ENCODE measurements around the gene FXN.

The FXN gene

DNA sequence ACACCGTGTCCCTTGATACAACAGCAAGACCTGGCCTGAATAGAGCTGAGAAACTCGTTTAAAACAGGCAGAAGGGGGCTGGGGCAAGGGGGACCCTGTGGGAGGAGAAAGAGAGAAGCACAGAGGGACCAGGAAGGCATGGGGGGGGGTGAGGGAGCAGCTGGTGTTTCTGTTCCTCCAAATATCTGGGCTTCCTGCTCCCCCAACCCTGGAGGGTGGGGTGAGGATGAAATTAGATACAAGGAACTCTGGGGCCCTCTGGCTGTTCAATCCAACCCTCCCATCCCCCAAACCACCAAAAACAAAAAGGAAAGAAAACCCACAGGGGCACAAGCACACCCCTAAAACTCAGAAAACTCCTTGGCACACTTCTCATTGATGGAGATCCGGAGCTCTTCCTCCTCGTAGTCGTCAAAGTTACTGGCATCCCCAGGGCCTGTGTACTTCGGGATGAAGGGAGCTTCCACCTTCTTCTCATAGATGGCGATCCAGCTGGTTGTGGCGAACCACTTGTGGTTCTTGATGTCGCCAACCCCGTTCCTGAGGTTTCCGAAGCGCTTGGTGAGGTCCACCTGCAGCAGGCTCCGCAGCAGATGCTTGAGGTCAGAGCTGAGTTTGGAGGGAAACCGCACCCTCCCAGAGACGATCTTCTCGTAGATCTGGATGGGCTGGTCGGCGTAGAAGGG lies 22.7 kb upstream of the FXN start:
- Histone ChIP-seq H3K79me2 (ENCODE audit: low read length) (no peaks in the 10 kb centered on the region), H3F3A (ENCODE audit: insufficient read depth, low read length) (no peaks in the 10 kb centered on the region), H3K9me2 (replicated peaks; ENCODE audit: insufficient read depth, low read length) (no peaks in the 10 kb centered on the region), H3K27me3 (replicated peaks; ENCODE audit: insufficient read depth, low read length) (no peaks in the 10 kb centered on the region), H3K36me3 (replicated peaks; ENCODE audit: insufficient read depth, low read length) (no peaks in the 10 kb centered on the region), H4K20me1 (ENCODE audit: insufficient read depth, low read length) (no peaks in the 10 kb centered on the region), H3K4me1 (ENCODE audit: low read length) (no peaks in the 10 kb centered on the region), H3K9me3 (replicated peaks; ENCODE audit: insufficient read depth, low read length) (no peaks in the 10 kb centered on the region), H3K27ac (ENCODE audit: low read length) (no peak overlapping the region), H2AFZ (ENCODE audit: low read length) (no peak overlapping the region), H3K4me2 (ENCODE audit: low read depth, low read length) (no peak overlapping the region), H3K4me3 (ENCODE audit: low read length) (no peak overlapping the region), H3K9ac (ENCODE audit: low read length) (no peak overlapping the region)
- TF ChIP-seq, protein P1, sequence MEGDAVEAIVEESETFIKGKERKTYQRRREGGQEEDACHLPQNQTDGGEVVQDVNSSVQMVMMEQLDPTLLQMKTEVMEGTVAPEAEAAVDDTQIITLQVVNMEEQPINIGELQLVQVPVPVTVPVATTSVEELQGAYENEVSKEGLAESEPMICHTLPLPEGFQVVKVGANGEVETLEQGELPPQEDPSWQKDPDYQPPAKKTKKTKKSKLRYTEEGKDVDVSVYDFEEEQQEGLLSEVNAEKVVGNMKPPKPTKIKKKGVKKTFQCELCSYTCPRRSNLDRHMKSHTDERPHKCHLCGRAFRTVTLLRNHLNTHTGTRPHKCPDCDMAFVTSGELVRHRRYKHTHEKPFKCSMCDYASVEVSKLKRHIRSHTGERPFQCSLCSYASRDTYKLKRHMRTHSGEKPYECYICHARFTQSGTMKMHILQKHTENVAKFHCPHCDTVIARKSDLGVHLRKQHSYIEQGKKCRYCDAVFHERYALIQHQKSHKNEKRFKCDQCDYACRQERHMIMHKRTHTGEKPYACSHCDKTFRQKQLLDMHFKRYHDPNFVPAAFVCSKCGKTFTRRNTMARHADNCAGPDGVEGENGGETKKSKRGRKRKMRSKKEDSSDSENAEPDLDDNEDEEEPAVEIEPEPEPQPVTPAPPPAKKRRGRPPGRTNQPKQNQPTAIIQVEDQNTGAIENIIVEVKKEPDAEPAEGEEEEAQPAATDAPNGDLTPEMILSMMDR (IDR thresholded peaks at IDR 0.05; ENCODE audit: low read length), result no peak
- TF ChIP-seq EZH2phosphoT487 (IDR thresholded peaks at IDR 0.05; ENCODE audit: low read length) (no peak), EZH2 (optimal IDR thresholded peaks at IDR 0.05; ENCODE audit: low read depth, low read length) (no peak)
- no peak for DNase-seq

DNA sequence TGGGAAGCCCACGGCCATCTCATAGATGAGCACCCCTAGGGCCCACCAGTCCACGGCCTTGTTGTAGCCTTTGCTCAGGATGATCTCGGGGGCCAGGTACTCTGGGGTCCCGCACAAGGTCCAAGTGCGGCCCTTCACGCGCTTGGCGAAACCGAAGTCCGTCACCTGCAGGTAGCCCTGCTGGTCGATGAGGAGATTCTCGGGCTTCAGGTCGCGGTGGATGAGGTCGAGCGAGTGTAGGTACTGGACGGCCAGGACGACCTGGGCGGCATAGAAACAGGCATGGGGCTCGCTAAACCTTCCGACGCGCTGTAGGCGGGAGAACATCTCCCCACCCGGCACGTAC lies 22.2 kb upstream of the FXN start:
- DNase-seq, result no peak
- Histone ChIP-seq H3K9me2 (replicated peaks; ENCODE audit: insufficient read depth, low read length) (no peaks in the 10 kb centered on the region), H3K36me3 (replicated peaks; ENCODE audit: insufficient read depth, low read length) (no peaks in the 10 kb centered on the region), H3F3A (ENCODE audit: insufficient read depth, low read length) (no peaks in the 10 kb centered on the region), H3K79me2 (ENCODE audit: low read length) (no peaks in the 10 kb centered on the region), H2AFZ (ENCODE audit: low read length) (no peak overlapping the region), H3K4me1 (ENCODE audit: low read length) (no peaks in the 10 kb centered on the region), H3K27ac (ENCODE audit: low read length) (no peak overlapping the region), H3K9me3 (replicated peaks; ENCODE audit: insufficient read depth, low read length) (no peaks in the 10 kb centered on the region), H3K27me3 (replicated peaks; ENCODE audit: insufficient read depth, low read length) (no peaks in the 10 kb centered on the region), H3K4me3 (ENCODE audit: low read length) (no peak overlapping the region), H3K4me2 (ENCODE audit: low read depth, low read length) (no peak overlapping the region), H3K9ac (ENCODE audit: low read length) (no peak overlapping the region), H4K20me1 (ENCODE audit: insufficient read depth, low read length) (no peaks in the 10 kb centered on the region)
- TF ChIP-seq EZH2 (optimal IDR thresholded peaks at IDR 0.05; ENCODE audit: low read depth, low read length), result no peak
- no peak for TF ChIP-seq EZH2phosphoT487 (IDR thresholded peaks at IDR 0.05; ENCODE audit: low read length)
- TF ChIP-seq, protein P1 (IDR thresholded peaks at IDR 0.05; ENCODE audit: low read length), result no peak

DNA sequence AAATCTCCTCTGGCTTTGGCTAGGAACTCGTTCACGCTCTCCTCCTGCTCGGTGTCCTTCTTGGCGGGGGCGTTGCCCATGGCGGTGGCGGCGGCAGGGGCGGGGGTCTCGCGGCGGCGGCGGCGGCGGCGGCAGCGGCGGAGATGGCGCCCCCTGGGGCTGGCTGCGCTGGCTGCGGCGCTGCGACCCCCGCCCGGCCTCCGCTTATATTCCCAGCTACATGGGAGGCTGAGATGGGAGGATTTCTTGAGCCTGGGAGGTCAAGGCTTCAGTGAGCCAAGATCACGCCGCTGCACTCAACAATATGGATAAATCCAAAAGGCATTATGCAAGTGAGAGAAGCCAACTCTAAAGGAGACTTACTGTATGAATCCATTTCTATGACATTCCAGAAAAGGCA lies 21.5 kb upstream of the FXN start, which contains the start of gene PRKACG:
PRKACG (minus strand) TSS at position 101 of the 400 bp plus-strand sequence; CDS start at position 80, 21 bp downstream.
- no peak within 1 kb of the TSS for H3K9ac ChIP-seq (ENCODE audit: low read length)
- no peak within 1 kb of the TSS for H3K4me3 ChIP-seq (ENCODE audit: low read length)
- H3K4me2 ChIP-seq (ENCODE audit: low read depth, low read length), result no peak within 1 kb of the TSS
- no peaks in the 10 kb centered on the region for H3K36me3 ChIP-seq (replicated peaks; ENCODE audit: insufficient read depth, low read length)
- H3K4me1 ChIP-seq (ENCODE audit: low read length), result no peaks in the 10 kb centered on the region
- H3F3A ChIP-seq (ENCODE audit: insufficient read depth, low read length), result no peaks in the 10 kb centered on the region
- no peak for DNase-seq
- no peaks in the 10 kb centered on the region for H3K79me2 ChIP-seq (ENCODE audit: low read length)
- H4K20me1 ChIP-seq (ENCODE audit: insufficient read depth, low read length), result no peaks in the 10 kb centered on the region
- no peak within 1 kb of the TSS for H3K27ac ChIP-seq (ENCODE audit: low read length)
- TF ChIP-seq, protein P1 (IDR thresholded peaks at IDR 0.05; ENCODE audit: low read length), result no peak
- TF ChIP-seq EZH2 (optimal IDR thresholded peaks at IDR 0.05; ENCODE audit: low read depth, low read length), result no peak
- no peak for TF ChIP-seq EZH2phosphoT487 (IDR thresholded peaks at IDR 0.05; ENCODE audit: low read length)
- H3K27me3 ChIP-seq (replicated peaks; ENCODE audit: insufficient read depth, low read length), result no peaks in the 10 kb centered on the region
- no peaks in the 10 kb centered on the region for H3K9me2 ChIP-seq (replicated peaks; ENCODE audit: insufficient read depth, low read length)
- H2AFZ ChIP-seq (ENCODE audit: low read length), result no peak within 1 kb of the TSS
- no peaks in the 10 kb centered on the region for H3K9me3 ChIP-seq (replicated peaks; ENCODE audit: insufficient read depth, low read length)

Measured in MM.1S (cell line).